Measurements from ENCODE around the gene LAMB3.

The LAMB3 gene

GRCh38 chr1:209630383-209631225, 21.6 kb downstream of the LAMB3 start:
- no peak for DNase-seq

- DNase-seq, result no peak
Measured at GRCh38 chr1:209629621-209630382, 22.4 kb downstream of the LAMB3 start.

GRCh38 chr1:209628618-209629299, 23.5 kb downstream of the LAMB3 start:
- no peak for DNase-seq

- DNase-seq, result peak; percentile 91 to 95
Measured at GRCh38 chr1:209627732-209628196, 24.5 kb downstream of the LAMB3 start.

GRCh38 chr1:209627027-209627731, 25.0 kb downstream of the LAMB3 start:
- no peak for DNase-seq

GRCh38 chr1:209626346-209627026, 25.7 kb downstream of the LAMB3 start:
- DNase-seq, result no peak

- no peak for DNase-seq
Measured at GRCh38 chr1:209625791-209626285, 26.4 kb downstream of the LAMB3 start.

GRCh38 chr1:209624558-209625549, 27.4 kb downstream of the LAMB3 start:
- no peak for DNase-seq

- no peak for DNase-seq
Measured at GRCh38 chr1:209622841-209623829, 29.1 kb downstream of the LAMB3 start.

GRCh38 chr1:209621741-209622655, 30.2 kb downstream of the LAMB3 start:
- no peak for DNase-seq

GRCh38 chr1:209621286-209621685, 30.9 kb downstream of the LAMB3 start:
- no peak for DNase-seq

GRCh38 chr1:209620487-209620884, 31.7 kb downstream of the LAMB3 start:
- DNase-seq, result no peak

- no peak for DNase-seq
Measured at GRCh38 chr1:209619696-209620486, 32.3 kb downstream of the LAMB3 start.

GRCh38 chr1:209618756-209619420, 33.3 kb downstream of the LAMB3 start:
- DNase-seq, result no peak

GRCh38 chr1:209618291-209618690, 33.9 kb downstream of the LAMB3 start:
- no peak for DNase-seq

- no peak for DNase-seq
Measured at GRCh38 chr1:209617755-209618154, 34.5 kb downstream of the LAMB3 start.
